GM23338 (cell line): Measurements from ENCODE around the gene SUMF1. TPM values are rescaled to one million over a fixed set of nuclear protein-coding genes. Genes with fewer than 3 reads are reported as not detected.
A peak's percentile ranks its signal among the peaks of the same experiment; 100 is the strongest.

ENCODE experiments used
- ATAC-seq: fragments of 200-7000 bp; cut with Tn5 transposase; 3 replicates; pipeline ENCODE4 v1.9.1; 2020
- DNase-seq: peaks from one replicate; pipeline ENCODE4 v3.0.0-alpha.2; 2015; ENCODE audit warnings: low spot score
- H2AFZ ChIP-seq: fragments of 200-600 bp; sonication (generic); 2 replicates; pipeline ENCODE4 v1.8.0; 2016; ENCODE audit warnings: antibody characterized with exemption, mild to moderate bottlenecking, moderate library complexity
- H3F3A ChIP-seq: fragments of 200-600 bp; sonication (generic); replicated peaks from 2 replicates; pipeline ENCODE4 v1.8.0; 2017; ENCODE audit warnings: antibody characterized with exemption, mixed run types, low read depth
- H3K27ac ChIP-seq: fragments of 200-600 bp; sonication (generic); 2 replicates; pipeline ENCODE4 v1.6.1; 2016; ENCODE audit warnings: low read depth
- H3K27me3 ChIP-seq: fragments of 200-600 bp; sonication (generic); 2 replicates; pipeline ENCODE4 v1.8.0; 2016; ENCODE audit warnings: mild to moderate bottlenecking, mixed run types, moderate library complexity; ENCODE audit not compliant: insufficient read depth
- H3K36me3 ChIP-seq: fragments of 200-600 bp; sonication (generic); 2 replicates; pipeline ENCODE4 v1.8.0; 2016; ENCODE audit warnings: mild to moderate bottlenecking; ENCODE audit not compliant: insufficient read depth
- H3K4me1 ChIP-seq: fragments of 200-600 bp; sonication (generic); 2 replicates; pipeline ENCODE4 v1.8.0; 2016; ENCODE audit warnings: mild to moderate bottlenecking, moderate library complexity; ENCODE audit not compliant: insufficient read depth
- H3K4me2 ChIP-seq: fragments of 200-600 bp; sonication (generic); 2 replicates; pipeline ENCODE4 v1.7.1; 2017; ENCODE audit warnings: mixed run types
- H3K4me3 ChIP-seq: fragments of 200-600 bp; sonication (generic); 2 replicates; pipeline ENCODE4 v1.6.1; 2016; ENCODE audit warnings: mixed run types
- H3K79me2 ChIP-seq: fragments of 200-600 bp; sonication (generic); replicated peaks from 2 replicates; pipeline ENCODE4 v1.8.0; 2017; ENCODE audit warnings: mild to moderate bottlenecking; ENCODE audit not compliant: insufficient read depth
- H3K9me2 ChIP-seq: fragments of 200-600 bp; sonication (generic); 2 replicates; pipeline ENCODE4 v1.8.0; 2017; ENCODE audit not compliant: insufficient read depth
- H4K20me1 ChIP-seq: fragments of 200-600 bp; sonication (generic); replicated peaks from 2 replicates; pipeline ENCODE4 v1.8.0; 2017; ENCODE audit warnings: mild to moderate bottlenecking; ENCODE audit not compliant: insufficient read depth
- H3K27ac Mint-ChIP-seq: 2 replicates; pipeline ENCODE4 v1.8.0; 2020; ENCODE audit warnings: inconsistent platforms, mild to moderate bottlenecking, moderate library complexity, mixed read lengths
- H3K27me3 Mint-ChIP-seq: 3 replicates; pipeline ENCODE4 v1.8.0; 2022; ENCODE audit warnings: low read depth, mild to moderate bottlenecking, moderate library complexity, mixed read lengths, inconsistent platforms; ENCODE audit not compliant: insufficient read depth, poor library complexity
- H3K36me3 Mint-ChIP-seq: 3 replicates; pipeline ENCODE4 v1.8.0; 2021; ENCODE audit warnings: low read depth, mild to moderate bottlenecking, inconsistent platforms, moderate library complexity, mixed read lengths
- H3K4me1 Mint-ChIP-seq: 3 replicates; pipeline ENCODE4 v1.8.0; 2020; ENCODE audit warnings: mild to moderate bottlenecking, inconsistent platforms, mixed read lengths
- H3K4me3 Mint-ChIP-seq: 3 replicates; pipeline ENCODE4 v1.8.0; 2021; ENCODE audit warnings: moderate library complexity, mild to moderate bottlenecking, inconsistent platforms, mixed read lengths
- H3K9me3 Mint-ChIP-seq: 3 replicates; pipeline ENCODE4 v1.8.0; 2020; ENCODE audit warnings: moderate library complexity, mild to moderate bottlenecking, inconsistent platforms, mixed read lengths
- CREB1 ChIP-seq: fragments of 250-450 bp; sonication (Bioruptor Pico); IDR thresholded peaks from 2 replicates; pipeline ENCODE4 v1.5.0; 2020; ENCODE audit warnings: low read depth, mild to moderate bottlenecking, moderate library complexity
- EZH2 ChIP-seq: fragments of 200-600 bp; sonication (generic); IDR thresholded peaks from one replicate; pipeline ENCODE4 v1.8.0; 2017; ENCODE audit warnings: antibody characterized with exemption, mild to moderate bottlenecking, low read depth; ENCODE audit not compliant: unreplicated experiment
- EZH2phosphoT487 ChIP-seq: fragments of 200-600 bp; sonication (generic); IDR thresholded peaks from one replicate; pipeline ENCODE4 v1.8.1; 2018; ENCODE audit warnings: antibody characterized with exemption; ENCODE audit not compliant: unreplicated experiment
- JUNB ChIP-seq: IDR thresholded peaks from one replicate; pipeline ENCODE4 v1.6.1; 2016; ENCODE audit warnings: antibody characterized with exemption; ENCODE audit not compliant: unreplicated experiment
- NANOG ChIP-seq: IDR thresholded peaks from 2 replicates; pipeline ENCODE4 v1.6.1; 2016; ENCODE audit warnings: antibody characterized with exemption, borderline replicate concordance
- POLR2AphosphoS5 ChIP-seq: IDR thresholded peaks from 2 replicates; pipeline ENCODE4 v1.6.1; 2016; ENCODE audit warnings: antibody characterized with exemption, low read depth
- REST ChIP-seq: IDR thresholded peaks from one replicate; pipeline ENCODE4 v1.6.1; 2018; ENCODE audit warnings: antibody characterized with exemption; ENCODE audit not compliant: unreplicated experiment
- STAT1 ChIP-seq: IDR thresholded peaks from one replicate; pipeline ENCODE4 v1.6.1; 2016; ENCODE audit warnings: antibody characterized with exemption; ENCODE audit not compliant: unreplicated experiment
- ZNF114 ChIP-seq: fragments of 250-450 bp; sonication (Bioruptor Pico); IDR thresholded peaks from 2 replicates; pipeline ENCODE4 v1.5.0; 2020; ENCODE audit warnings: mild to moderate bottlenecking, moderate library complexity
- ZNF331 ChIP-seq: fragments of 250-450 bp; sonication (Bioruptor Pico); IDR thresholded peaks from 2 replicates; pipeline ENCODE4 v1.5.0; 2020; ENCODE audit warnings: low read depth, mild to moderate bottlenecking, moderate library complexity
- ZNF462 ChIP-seq: fragments of 250-450 bp; sonication (Bioruptor Pico); IDR thresholded peaks from 2 replicates; pipeline ENCODE4 v1.5.0; 2020; ENCODE audit warnings: mild to moderate bottlenecking, moderate library complexity
- polyA plus RNA-seq: library from polyadenylated mRNA; unstranded; fragments of >200 nt; fragmentation: Nextera tagmentation; extraction: Ambion mirVana; gene quantifications from 2 replicates; pipeline ENCODE4 v1.2.1, GENCODE V29; 2016
- total RNA-seq: library from RNA; depleted of rRNA; stranded (reverse); fragments of >200 nt; shearing (Covaris generic); gene quantifications from 2 replicates; pipeline ENCODE4 v1.2.3, GENCODE V29; 2014
- TF ChIP-seq, protein P1 (sequence below), 2 experiments: fragments of 200-600 bp in 1 of 2; sonication (generic) in 1 of 2; conservative IDR thresholded peaks; 2 replicates each; pipeline versions ENCODE4 v1.5.1 to v1.6.1; 2016 to 2017; ENCODE audit warnings: antibody characterized with exemption in 2 of 2, low read depth in 2 of 2, mild to moderate bottlenecking in 2 of 2, moderate library complexity in 1 of 2
- TF ChIP-seq, protein P2 (sequence below): IDR thresholded peaks from 2 replicates; pipeline ENCODE4 v1.6.1; 2016; ENCODE audit warnings: antibody characterized with exemption

Gene SUMF1
- total and polyA plus RNA-seq, 2 experiments from 2014 or later: 6.9 to 20.3 TPM

DNA sequence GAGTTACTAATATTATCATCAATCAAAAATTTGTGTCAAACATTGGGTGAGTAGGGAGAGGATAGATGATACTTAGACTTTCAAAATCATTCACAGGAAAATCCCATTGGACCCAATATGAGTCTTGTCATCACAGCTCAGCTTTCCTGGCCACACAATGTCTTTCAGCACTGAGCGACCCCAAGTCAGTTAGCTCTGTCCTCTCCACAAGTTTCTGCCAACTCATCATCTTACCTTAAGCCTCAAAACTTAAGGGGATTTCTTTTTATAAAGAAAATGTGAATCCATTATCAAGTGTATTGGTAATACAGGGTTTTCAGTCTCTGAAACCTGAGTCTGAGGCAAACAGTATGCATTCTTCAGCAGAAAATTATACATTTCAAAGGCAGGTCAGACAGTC lies 55.8 kb downstream of the SUMF1 start:
- no peak overlapping the region for H3K4me3 ChIP-seq
- no peak for DNase-seq
- no peak overlapping the region for H3K4me2 ChIP-seq
- H3K27ac ChIP-seq: no peak overlapping the region
- Mint-ChIP-seq H3K4me3 (no peak overlapping the region), H3K27ac (peak overlapping the region; percentile 80; the same call in 1 of the 2 replicates), H3K4me1 (no peaks in the 10 kb centered on the region), H3K27me3 (no peaks in the 10 kb centered on the region), H3K9me3 (no peaks in the 10 kb centered on the region), H3K36me3 (no peaks in the 10 kb centered on the region)
- no peaks in the 10 kb centered on the region for H3F3A ChIP-seq
- no peak overlapping the region for H2AFZ ChIP-seq
- no peak for ATAC-seq
- no peaks in the 10 kb centered on the region for H4K20me1 ChIP-seq
- no peaks in the 10 kb centered on the region for H3K79me2 ChIP-seq
- no peaks in the 10 kb centered on the region for H3K9me2 ChIP-seq
- TF ChIP-seq ZNF331 (no peak), EZH2 (no peak), NANOG (no peak), CREB1 (CRISPR knock-in tag) (no peak), EZH2phosphoT487 (no peak), POLR2AphosphoS5 (no peak), REST (no peak), ZNF462 (no peak), STAT1 (no peak), JUNB (no peak), ZNF114 (CRISPR knock-in tag) (no peak)
- TF ChIP-seq, protein P1, sequence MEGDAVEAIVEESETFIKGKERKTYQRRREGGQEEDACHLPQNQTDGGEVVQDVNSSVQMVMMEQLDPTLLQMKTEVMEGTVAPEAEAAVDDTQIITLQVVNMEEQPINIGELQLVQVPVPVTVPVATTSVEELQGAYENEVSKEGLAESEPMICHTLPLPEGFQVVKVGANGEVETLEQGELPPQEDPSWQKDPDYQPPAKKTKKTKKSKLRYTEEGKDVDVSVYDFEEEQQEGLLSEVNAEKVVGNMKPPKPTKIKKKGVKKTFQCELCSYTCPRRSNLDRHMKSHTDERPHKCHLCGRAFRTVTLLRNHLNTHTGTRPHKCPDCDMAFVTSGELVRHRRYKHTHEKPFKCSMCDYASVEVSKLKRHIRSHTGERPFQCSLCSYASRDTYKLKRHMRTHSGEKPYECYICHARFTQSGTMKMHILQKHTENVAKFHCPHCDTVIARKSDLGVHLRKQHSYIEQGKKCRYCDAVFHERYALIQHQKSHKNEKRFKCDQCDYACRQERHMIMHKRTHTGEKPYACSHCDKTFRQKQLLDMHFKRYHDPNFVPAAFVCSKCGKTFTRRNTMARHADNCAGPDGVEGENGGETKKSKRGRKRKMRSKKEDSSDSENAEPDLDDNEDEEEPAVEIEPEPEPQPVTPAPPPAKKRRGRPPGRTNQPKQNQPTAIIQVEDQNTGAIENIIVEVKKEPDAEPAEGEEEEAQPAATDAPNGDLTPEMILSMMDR (conservative IDR thresholded peaks at IDR 0.05; ENCODE audit: low read depth in 2 of 2): no peak
- TF ChIP-seq, protein P2, sequence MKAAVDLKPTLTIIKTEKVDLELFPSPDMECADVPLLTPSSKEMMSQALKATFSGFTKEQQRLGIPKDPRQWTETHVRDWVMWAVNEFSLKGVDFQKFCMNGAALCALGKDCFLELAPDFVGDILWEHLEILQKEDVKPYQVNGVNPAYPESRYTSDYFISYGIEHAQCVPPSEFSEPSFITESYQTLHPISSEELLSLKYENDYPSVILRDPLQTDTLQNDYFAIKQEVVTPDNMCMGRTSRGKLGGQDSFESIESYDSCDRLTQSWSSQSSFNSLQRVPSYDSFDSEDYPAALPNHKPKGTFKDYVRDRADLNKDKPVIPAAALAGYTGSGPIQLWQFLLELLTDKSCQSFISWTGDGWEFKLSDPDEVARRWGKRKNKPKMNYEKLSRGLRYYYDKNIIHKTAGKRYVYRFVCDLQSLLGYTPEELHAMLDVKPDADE: no peak
- no peaks in the 10 kb centered on the region for H3K27me3 ChIP-seq
- H3K36me3 ChIP-seq: no peaks in the 10 kb centered on the region
- no peaks in the 10 kb centered on the region; the same call in 1 of the 2 replicates for H3K4me1 ChIP-seq
